Left lung (tissue), 10 donors: ENCODE results near the gene PRDM7. TPM values are rescaled to one million over a fixed set of nuclear protein-coding genes. Genes with fewer than 3 reads are reported as not detected.
"Not testable (repeated sequence)": the region's sequence is repeated elsewhere in the genome, so short reads cannot be mapped to it uniquely, and the experiment has no call there.

Experiments
- ATAC-seq: fragments of 200-7000 bp; cut with Tn5 transposase; one replicate; pipeline ENCODE4 v1.9.1; 2020; ENCODE audit warnings: moderate library complexity
- DNase-seq, 4 donors: peaks; one replicate each; pipeline ENCODE4 v3.0.0-alpha.2; 2013 to 2020
- H3K27ac ChIP-seq, 2 donors: fragments of 200-600 bp; sonication (generic) in 1 of 2; one replicate each; pipeline versions ENCODE4 v1.5.0 to v1.8.0; 2020 to 2021
- H3K27me3 ChIP-seq, 2 donors: fragments of 200-600 bp; sonication (generic) in 1 of 2; one replicate each; pipeline versions ENCODE4 v1.5.0 to v1.8.0; 2020 to 2021
- H3K36me3 ChIP-seq, 2 donors: fragments of 200-600 bp; sonication (generic) in 1 of 2; one replicate each; pipeline versions ENCODE4 v1.5.0 to v1.8.0; 2020 to 2021
- H3K4me1 ChIP-seq, 2 donors: fragments of 200-600 bp; one replicate each; pipeline ENCODE4 v1.8.0; 2021
- H3K4me3 ChIP-seq, 2 donors: fragments of 200-600 bp; sonication (generic) in 1 of 2; one replicate each; pipeline versions ENCODE4 v1.5.0 to v1.8.0; 2020 to 2021; ENCODE audit warnings: mild to moderate bottlenecking in 1 of 2
- H3K9me3 ChIP-seq, 2 donors: fragments of 200-600 bp; sonication (generic) in 1 of 2; one replicate each; pipeline versions ENCODE4 v1.5.0 to v1.8.0; 2020 to 2021
- CTCF ChIP-seq, 2 donors: fragments of 200-600 bp; sonication (generic) in 1 of 2; IDR thresholded peaks; one replicate each; pipeline versions ENCODE4 v1.5.0 to v1.8.0; 2021; ENCODE audit warnings: antibody characterized with exemption in 2 of 2
- intact Hi-C, 2 donors: fragments of 100-400 bp; cut with DNase I; formaldehyde crosslinking; loops; one replicate each; pipeline versions ENCODE4 v1.11.2 to v1.14.2; 2022
- polyA plus RNA-seq, 6 donors: library from polyadenylated mRNA; unstranded; fragments of 120-200 nt; gene quantifications; one replicate each; pipeline ENCODE4 v1.2.1, GENCODE V29; 2013; ENCODE audit not compliant: insufficient read length in 6 of 6
- total RNA-seq, 2 donors: library from RNA; stranded (reverse); fragmentation: NEBNext Ultra II Directional; extraction: Animal tissue kit (Norgen Biotek cat#: 25700); gene quantifications; one replicate each; pipeline ENCODE4 v1.2.1, GENCODE V29; 2021
- donor health status: DM: no; HTN: yes; CAD: no.
- donor health status: DM: no; HTN: no; CAD: no.

PRDM7 gene
- total and polyA plus RNA-seq, 8 donors: 0.45 to 1.1 (median 0.83) TPM; not detected in 2

GRCh38 chr16:90010676-90011507 is 66.2 kb downstream of the PRDM7 start:
- no peaks in the 10 kb centered on the region for H3K36me3 ChIP-seq
- DNase-seq (no peak), ATAC-seq (no peak)
- peaks cover 0 to 14% of the 10 kb centered on the region in 2 donors for H3K27me3 ChIP-seq
- TF ChIP-seq CTCF (IDR thresholded peaks at IDR 0.05): no peak
- H3K4me3 ChIP-seq: no peak overlapping the region
- peaks cover 0 to 6% of the 10 kb centered on the region in 2 donors for H3K4me1 ChIP-seq
- no peak overlapping the region for H3K27ac ChIP-seq
- H3K9me3 ChIP-seq: no peaks in the 10 kb centered on the region
- intact Hi-C loops: no loop called here

- no peak for ATAC-seq
- no peak overlapping the region for H3K27ac ChIP-seq
- H3K9me3 ChIP-seq: no peaks in the 10 kb centered on the region
- H3K4me3 ChIP-seq: no peak overlapping the region
- H3K27me3 ChIP-seq: peaks cover 0 to 14% of the 10 kb centered on the region in 2 donors
- H3K4me1 ChIP-seq: peaks cover 0 to 6% of the 10 kb centered on the region in 2 donors
- intact Hi-C loops: no loop called here
- no peak for TF ChIP-seq CTCF (IDR thresholded peaks at IDR 0.05)
- no peaks in the 10 kb centered on the region for H3K36me3 ChIP-seq
- no peak for DNase-seq
Observed at GRCh38 chr16:90009172-90009899, 67.8 kb downstream of the PRDM7 start.

- ATAC-seq (no peak), DNase-seq (no peak)
- peaks cover 0 to 6% of the 10 kb centered on the region in 2 donors for H3K4me1 ChIP-seq
- no peaks in the 10 kb centered on the region for H3K9me3 ChIP-seq
- no peak overlapping the region for H3K4me3 ChIP-seq
- no peaks in the 10 kb centered on the region for H3K36me3 ChIP-seq
- no peak overlapping the region for H3K27ac ChIP-seq
- intact Hi-C loops: no loop called here
- TF ChIP-seq CTCF (IDR thresholded peaks at IDR 0.05): no peak
- peaks cover 0 to 14% of the 10 kb centered on the region in 2 donors for H3K27me3 ChIP-seq
Observed at GRCh38 chr16:90008708-90009145, 68.4 kb downstream of the PRDM7 start.

- peaks cover 0 to 14% of the 10 kb centered on the region in 2 donors for H3K27me3 ChIP-seq
- H3K27ac ChIP-seq, H3K4me3 ChIP-seq, H3K4me1 ChIP-seq, ATAC-seq, DNase-seq, H3K9me3 ChIP-seq, intact Hi-C loops, H3K36me3 ChIP-seq: not testable (repeated sequence)
Observed at GRCh38 chr16:90007635-90008234, 69.4 kb downstream of the PRDM7 start.

- Histone ChIP-seq H3K4me3 (no peak overlapping the region), H3K36me3 (no peaks in the 10 kb centered on the region), H3K27me3 (peaks cover 0 to 14% of the 10 kb centered on the region in 2 donors), H3K27ac (no peak overlapping the region), H3K4me1 (peaks cover 0 to 6% of the 10 kb centered on the region in 2 donors), H3K9me3 (no peaks in the 10 kb centered on the region)
- no peak for TF ChIP-seq CTCF (IDR thresholded peaks at IDR 0.05)
- DNase-seq (no peak), ATAC-seq (no peak)
- intact Hi-C loops: no loop called here
Observed at GRCh38 chr16:90007015-90007414, 70.1 kb downstream of the PRDM7 start.

Other genes with a start within 250 kb of the PRDM7 start
- 10 to 100 TPM in 1 of 2 donors, 1 to 10 TPM in 1; 9.1 to 12.3 TPM for gene SPIRE2, start 248.9 kb downstream of the PRDM7 start, total RNA-seq
- gene SPIRE2, start 248.9 kb downstream of the PRDM7 start, polyA plus RNA-seq: 10 to 100 TPM; 10.8 to 23.9 (median 13.3) TPM
- gene TCF25, start 203.7 kb downstream of the PRDM7 start, total RNA-seq: 100 to 1,000 TPM; 148 to 165 TPM
- gene TCF25, start 203.7 kb downstream of the PRDM7 start, polyA plus RNA-seq: 100 to 1,000 TPM; 147 to 189 (median 160) TPM
- gene MC1R, start 158.5 kb downstream of the PRDM7 start, total RNA-seq: 1 to 10 TPM; 3.5 to 3.9 TPM
- 1 to 10 TPM; 2.9 to 5.0 (median 3.2) TPM for gene MC1R, start 158.5 kb downstream of the PRDM7 start, polyA plus RNA-seq
- gene TUBB3, start 154.0 kb downstream of the PRDM7 start, total RNA-seq: 10 to 100 TPM; 17.4 to 54.2 TPM
- gene TUBB3, start 154.0 kb downstream of the PRDM7 start, polyA plus RNA-seq: 1 to 10 TPM; 2.7 to 9.6 (median 7.1) TPM
- gene DEF8, start 128.6 kb downstream of the PRDM7 start, total RNA-seq: 10 to 100 TPM; 57.1 to 70.4 TPM
- gene DEF8, start 128.6 kb downstream of the PRDM7 start, polyA plus RNA-seq: 10 to 100 TPM; 30.9 to 45.8 (median 36.9) TPM
- 10 to 100 TPM in 1 of 2 donors, 1 to 10 TPM in 1; 8.1 to 20.6 TPM for gene DBNDD1, start 57.9 kb downstream of the PRDM7 start, total RNA-seq
- 1 to 10 TPM; 6.4 to 9.4 (median 7.5) TPM for gene DBNDD1, start 57.9 kb downstream of the PRDM7 start, polyA plus RNA-seq